Fibroblast of skin of abdomen (primary cell): Measurements from ENCODE around the gene ITIH1. TPM values are rescaled to one million over a fixed set of nuclear protein-coding genes. Genes with fewer than 3 reads are reported as not detected.
"Not testable (repeated sequence)": the region's sequence is repeated elsewhere in the genome, so short reads cannot be mapped to it uniquely, and the experiment has no call there.

Experiments used
- DNase-seq: peaks from one replicate; pipeline ENCODE4 v3.0.0-alpha.2; 2013
- polyA plus RNA-seq, 2 experiments: library from polyadenylated mRNA; unstranded; fragments of 120-200 nt; gene quantifications; one replicate each; pipeline ENCODE4 v1.2.1, GENCODE V29; 2013; ENCODE audit not compliant: insufficient read length in 2 of 2

ITIH1 gene
- polyA plus RNA-seq (2013, experiment 1 of 2; ENCODE audit: insufficient read length): not detected
- polyA plus RNA-seq (2013, experiment 2 of 2; ENCODE audit: insufficient read length): not detected

GRCh38 chr3:52777127-52777958 lies at the start of gene ITIH1:
Gene ITIH1, plus strand, starts transcription at chr3:52777599. Its CDS starts 17 bp downstream, at chr3:52777616.
- DNase-seq: no peak

- not testable (repeated sequence) for DNase-seq
Measured at GRCh38 chr3:52728753-52729152, 48.6 kb upstream of the ITIH1 start.

- no peak for DNase-seq
Measured at GRCh38 chr3:52730681-52731080, 46.7 kb upstream of the ITIH1 start.

- no peak for DNase-seq
Measured at GRCh38 chr3:52731590-52731989, 45.8 kb upstream of the ITIH1 start.

GRCh38 chr3:52733256-52733891 lies 44.0 kb upstream of the ITIH1 start:
- DNase-seq: no peak

- DNase-seq: no peak
Measured at GRCh38 chr3:52739730-52740129, 37.7 kb upstream of the ITIH1 start.

- peak; percentile 23 for DNase-seq
Measured at GRCh38 chr3:52742418-52743041, 34.9 kb upstream of the ITIH1 start.

- no peak for DNase-seq
Measured at GRCh38 chr3:52743152-52743551, 34.2 kb upstream of the ITIH1 start.

- no peak for DNase-seq
Measured at GRCh38 chr3:52743721-52744120, 33.7 kb upstream of the ITIH1 start.

- no peak for DNase-seq
Measured at GRCh38 chr3:52752045-52752660, 25.2 kb upstream of the ITIH1 start.

- no peak for DNase-seq
Measured at GRCh38 chr3:52754373-52754772, 23.0 kb upstream of the ITIH1 start.

GRCh38 chr3:52756141-52756540 lies 21.3 kb upstream of the ITIH1 start:
- no peak for DNase-seq

- DNase-seq: no peak
Measured at GRCh38 chr3:52763466-52763865, 13.9 kb upstream of the ITIH1 start.

GRCh38 chr3:52769786-52770455 lies 7.5 kb upstream of the ITIH1 start:
- DNase-seq: no peak

GRCh38 chr3:52770496-52771333 lies 6.7 kb upstream of the ITIH1 start, which contains the start of gene NEK4:
Gene NEK4, minus strand, starts transcription at chr3:52770940. Its CDS starts 194 bp downstream, at chr3:52770746.
- DNase-seq: peak; percentile 90

GRCh38 chr3:52771334-52771681 lies 6.1 kb upstream of the ITIH1 start:
- DNase-seq: no peak

GRCh38 chr3:52771702-52772101 lies 5.7 kb upstream of the ITIH1 start:
- DNase-seq: no peak

GRCh38 chr3:52773361-52774065 lies 3.9 kb upstream of the ITIH1 start:
- DNase-seq: no peak

GRCh38 chr3:52774066-52774713 lies 3.2 kb upstream of the ITIH1 start:
- no peak for DNase-seq
